ENCODE results near the gene SAA2. TPM values are rescaled to one million over a fixed set of nuclear protein-coding genes. Genes with fewer than 3 reads are reported as not detected.
"Not testable (repeated sequence)": the region's sequence is repeated elsewhere in the genome, so short reads cannot be mapped to it uniquely, and the experiment has no call there.

Gene SAA2
- total and polyA plus RNA-seq, 9 donors, result not detected

DNA sequence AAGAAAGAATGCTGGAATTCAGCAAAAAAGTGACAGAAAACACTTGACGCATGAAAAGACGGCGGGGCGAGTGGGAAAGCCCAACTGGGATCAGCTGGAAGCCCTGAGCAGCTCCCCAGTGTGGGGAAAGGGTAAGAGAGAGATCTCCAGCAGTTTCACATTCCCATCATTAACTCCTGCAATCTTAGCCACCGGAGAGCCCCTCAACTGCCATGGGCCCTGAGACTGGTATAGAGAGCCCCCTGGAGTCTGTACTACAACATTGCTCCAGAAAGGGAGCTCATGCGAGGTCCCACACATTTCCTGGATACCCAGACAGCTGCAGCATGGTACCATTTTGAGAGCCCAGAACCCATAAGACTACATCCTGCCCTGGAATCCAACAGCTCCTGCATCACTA, 44.7 kb downstream of the SAA2 start:
- peaks cover 10% of the 10 kb centered on the region for H3K27me3 ChIP-seq (ENCODE audit: control insufficient read depth, insufficient read depth, low read length)
- no peak overlapping the region for H3K27ac ChIP-seq (ENCODE audit: low read length)
- H3K36me3 ChIP-seq (ENCODE audit: control insufficient read depth, insufficient read depth, low read length), result no peaks in the 10 kb centered on the region
- WGBS (ENCODE audit: insufficient coverage), result 0% methylated on average over 2 of the region's 6 CpGs
- no peaks in the 10 kb centered on the region for H3K4me1 ChIP-seq (ENCODE audit: control insufficient read depth, insufficient read depth, low read length)
- no peaks in the 10 kb centered on the region for H3K9me3 ChIP-seq (replicated peaks; ENCODE audit: control insufficient read depth, low read depth, low read length)
- no peak overlapping the region for H3K4me3 ChIP-seq (ENCODE audit: low read length)
- no peak for DNase-seq

DNA sequence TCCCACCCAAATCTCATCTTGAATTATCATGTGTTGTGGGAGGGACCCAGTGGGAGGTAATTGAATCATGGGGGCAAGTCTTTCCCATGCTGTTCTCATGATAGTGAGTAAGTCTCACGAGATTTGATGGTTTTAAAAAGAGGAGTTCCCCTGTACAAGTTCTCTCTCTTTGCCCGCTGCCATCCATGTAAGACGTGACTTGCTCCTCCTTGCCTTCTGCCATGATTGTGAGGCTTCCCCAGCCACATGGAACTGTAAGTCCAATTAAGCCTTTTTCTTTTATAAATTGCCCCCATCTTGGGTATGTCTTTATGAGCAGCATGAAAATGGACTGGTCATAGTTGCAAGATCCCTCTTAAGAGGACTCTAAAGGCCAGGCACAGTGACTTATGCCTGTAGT, 50.7 kb downstream of the SAA2 start:
- not testable (repeated sequence) for H3K27me3 ChIP-seq (ENCODE audit: control insufficient read depth, insufficient read depth, low read length); H3K4me1 ChIP-seq (ENCODE audit: control insufficient read depth, insufficient read depth, low read length); H3K9me3 ChIP-seq (replicated peaks; ENCODE audit: control insufficient read depth, low read depth, low read length); DNase-seq; H3K36me3 ChIP-seq (ENCODE audit: control insufficient read depth, insufficient read depth, low read length); H3K27ac ChIP-seq (ENCODE audit: low read length); H3K4me3 ChIP-seq (ENCODE audit: low read length)
- WGBS (ENCODE audit: insufficient coverage), result no CpG with 5 or more reads among the region's 3 CpGs

GRCh38 chr11:18196532-18196931, 51.9 kb downstream of the SAA2 start:
- Histone ChIP-seq H3K9me3 (replicated peaks; ENCODE audit: control insufficient read depth, low read depth, low read length) (no peaks in the 10 kb centered on the region), H3K27me3 (ENCODE audit: control insufficient read depth, insufficient read depth, low read length) (peaks cover 2% of the 10 kb centered on the region), H3K4me3 (ENCODE audit: low read length) (no peak overlapping the region), H3K4me1 (ENCODE audit: control insufficient read depth, insufficient read depth, low read length) (no peaks in the 10 kb centered on the region), H3K27ac (ENCODE audit: low read length) (no peak overlapping the region), H3K36me3 (ENCODE audit: control insufficient read depth, insufficient read depth, low read length) (no peaks in the 10 kb centered on the region)
- WGBS (ENCODE audit: insufficient coverage), result 84% methylated on average over 2 of the region's 2 CpGs
- no peak for DNase-seq

Other genes with a start within 250 kb of the SAA2 start
- 15.7 TPM for gene SERGEF, start 235.6 kb downstream of the SAA2 start, total RNA-seq
- gene SERGEF, start 235.6 kb downstream of the SAA2 start, polyA plus RNA-seq (ENCODE audit: insufficient read depth in 1 of 8, insufficient read length in 8 of 8, low replicate concordance in 1 of 8), result 10 to 100 TPM in 7 of 8 donors, 1 to 10 TPM in 1; 8.8 to 13.8 (median 11.9) TPM
- 0.13 TPM for gene TPH1, start 202.4 kb downstream of the SAA2 start, total RNA-seq
- 1 to 10 TPM in 1 of 8 donors, under 1 TPM in 7; 0.06 to 1.0 (median 0.34) TPM for gene TPH1, start 202.4 kb downstream of the SAA2 start, polyA plus RNA-seq (ENCODE audit: insufficient read depth in 1 of 8, insufficient read length in 8 of 8, low replicate concordance in 1 of 8)
- gene SAAL1, start 142.6 kb downstream of the SAA2 start, total RNA-seq, result 10.3 TPM
- gene SAAL1, start 142.6 kb downstream of the SAA2 start, polyA plus RNA-seq (ENCODE audit: insufficient read depth in 1 of 8, insufficient read length in 8 of 8, low replicate concordance in 1 of 8), result 10 to 100 TPM; 12.4 to 18.8 (median 15.0) TPM
- gene MRGPRX3, start 116.1 kb downstream of the SAA2 start, total RNA-seq, result not detected
- not detected for gene MRGPRX3, start 116.1 kb downstream of the SAA2 start, polyA plus RNA-seq (ENCODE audit: insufficient read depth in 1 of 8, insufficient read length in 8 of 8, low replicate concordance in 1 of 8)
- not detected for gene MRGPRX4, start 75.8 kb downstream of the SAA2 start, total RNA-seq
- gene MRGPRX4, start 75.8 kb downstream of the SAA2 start, polyA plus RNA-seq (ENCODE audit: insufficient read depth in 1 of 8, insufficient read length in 8 of 8, low replicate concordance in 1 of 8), result not detected
- gene SAA4, start 11.9 kb downstream of the SAA2 start, total RNA-seq, result not detected
- under 1 TPM in 1 of 8 donors, not detected in 7; 0.25 TPM for gene SAA4, start 11.9 kb downstream of the SAA2 start, polyA plus RNA-seq (ENCODE audit: insufficient read depth in 1 of 8, insufficient read length in 8 of 8, low replicate concordance in 1 of 8)
- not detected for gene SAA1, start 17.6 kb upstream of the SAA2 start, total RNA-seq
- not detected for gene SAA1, start 17.6 kb upstream of the SAA2 start, polyA plus RNA-seq (ENCODE audit: insufficient read depth in 1 of 8, insufficient read length in 8 of 8, low replicate concordance in 1 of 8)
- gene HPS5, start 73.5 kb upstream of the SAA2 start, total RNA-seq, result 19.2 TPM
- 10 to 100 TPM in 7 of 8 donors, 1 to 10 TPM in 1; 10.0 to 14.6 (median 11.3) TPM for gene HPS5, start 73.5 kb upstream of the SAA2 start, polyA plus RNA-seq (ENCODE audit: insufficient read depth in 1 of 8, insufficient read length in 8 of 8, low replicate concordance in 1 of 8)
- gene GTF2H1, start 73.9 kb upstream of the SAA2 start, total RNA-seq, result 39.9 TPM
- gene GTF2H1, start 73.9 kb upstream of the SAA2 start, polyA plus RNA-seq (ENCODE audit: insufficient read depth in 1 of 8, insufficient read length in 8 of 8, low replicate concordance in 1 of 8), result 10 to 100 TPM; 30.0 to 39.4 (median 32.9) TPM
- 395 TPM for gene LDHA, start 145.9 kb upstream of the SAA2 start, total RNA-seq
- gene LDHA, start 145.9 kb upstream of the SAA2 start, polyA plus RNA-seq (ENCODE audit: insufficient read depth in 1 of 8, insufficient read length in 8 of 8, low replicate concordance in 1 of 8), result 100 to 1,000 TPM; 482 to 607 (median 533) TPM
- gene LDHC, start 163.7 kb upstream of the SAA2 start, total RNA-seq, result not detected
- 1 to 10 TPM in 2 of 8 donors, under 1 TPM in 1, not detected in 5; 0.23 to 1.3 (median 1.1) TPM for gene LDHC, start 163.7 kb upstream of the SAA2 start, polyA plus RNA-seq (ENCODE audit: insufficient read depth in 1 of 8, insufficient read length in 8 of 8, low replicate concordance in 1 of 8)
- not detected for gene LDHAL6A, start 207.2 kb upstream of the SAA2 start, total RNA-seq
- gene LDHAL6A, start 207.2 kb upstream of the SAA2 start, polyA plus RNA-seq (ENCODE audit: insufficient read depth in 1 of 8, insufficient read length in 8 of 8, low replicate concordance in 1 of 8), result under 1 TPM in 7 of 8 donors, not detected in 1; 0.13 to 0.67 (median 0.15) TPM